DOHH2 (cell line): ENCODE data around the gene FOSL2.

ENCODE experiments used
- H3F3A ChIP-seq: fragments of 200-600 bp; sonication (generic), shearing (Covaris generic); 2 replicates; pipeline ENCODE4 v1.6.0; 2016; ENCODE audit warnings: antibody characterized with exemption, mild to moderate bottlenecking; ENCODE audit not compliant: control insufficient read depth, insufficient read depth
- H3K27ac ChIP-seq: fragments of 200-600 bp; sonication (generic); 2 replicates; pipeline ENCODE4 v1.5.1; 2014; ENCODE audit warnings: low read depth, mild to moderate bottlenecking, low read length, moderate library complexity
- H3K27me3 ChIP-seq: fragments of 200-600 bp; sonication (generic); 2 replicates; pipeline ENCODE4 v1.6.1; 2014; ENCODE audit warnings: mild to moderate bottlenecking, low read length, mixed read lengths; ENCODE audit not compliant: control insufficient read depth
- H3K36me3 ChIP-seq: fragments of 200-600 bp; sonication (generic); 2 replicates; pipeline ENCODE4 v1.6.1; 2014; ENCODE audit warnings: mild to moderate bottlenecking, low read length, moderate library complexity, mixed read lengths; ENCODE audit not compliant: control insufficient read depth
- H3K4me1 ChIP-seq: fragments of 200-600 bp; sonication (generic); 2 replicates; pipeline ENCODE4 v1.6.1; 2014; ENCODE audit warnings: mild to moderate bottlenecking, low read length, mixed read lengths; ENCODE audit not compliant: control insufficient read depth
- H3K4me2 ChIP-seq: fragments of 200-600 bp; sonication (generic); 2 replicates; pipeline ENCODE4 v1.6.0; 2014; ENCODE audit warnings: mild to moderate bottlenecking, low read length, moderate library complexity
- H3K4me3 ChIP-seq: fragments of 200-600 bp; sonication (generic); 2 replicates; pipeline ENCODE4 v1.5.1; 2014; ENCODE audit warnings: mild to moderate bottlenecking, low read length, mixed read lengths
- H3K79me2 ChIP-seq: fragments of 200-600 bp; sonication (generic); 2 replicates; pipeline ENCODE4 v1.6.1; 2014; ENCODE audit warnings: mild to moderate bottlenecking, low read length, mixed read lengths; ENCODE audit not compliant: control insufficient read depth
- H3K9me2 ChIP-seq: fragments of 200-600 bp; sonication (generic); replicated peaks from 2 replicates; pipeline ENCODE4 v1.6.1; 2014; ENCODE audit warnings: mild to moderate bottlenecking, low read length, mixed read lengths; ENCODE audit not compliant: control insufficient read depth
- H3K9me3 ChIP-seq: fragments of 200-600 bp; sonication (generic); 2 replicates; pipeline ENCODE4 v1.6.1; 2014; ENCODE audit warnings: antibody characterized with exemption, low read length, mixed read lengths; ENCODE audit not compliant: control insufficient read depth, insufficient read depth
- H4K20me1 ChIP-seq: fragments of 200-600 bp; sonication (generic); 2 replicates; pipeline ENCODE4 v1.6.0; 2014; ENCODE audit warnings: low read depth, mild to moderate bottlenecking, antibody characterized with exemption, low read length, moderate library complexity; ENCODE audit not compliant: control insufficient read depth, insufficient read depth
- EZH2phosphoT487 ChIP-seq: fragments of 200-600 bp; sonication (generic); IDR thresholded peaks from 2 replicates; pipeline ENCODE4 v1.6.1; 2017; ENCODE audit warnings: borderline replicate concordance, mild to moderate bottlenecking, antibody characterized with exemption, low read length, moderate library complexity, mixed read lengths
- TF ChIP-seq, protein P1 (sequence below): fragments of 200-600 bp; sonication (generic); IDR thresholded peaks from one replicate; pipeline ENCODE4 v1.5.1; 2014; ENCODE audit warnings: antibody characterized with exemption, mild to moderate bottlenecking, low read depth, low read length; ENCODE audit not compliant: poor library complexity, severe bottlenecking

FOSL2 gene

DNA sequence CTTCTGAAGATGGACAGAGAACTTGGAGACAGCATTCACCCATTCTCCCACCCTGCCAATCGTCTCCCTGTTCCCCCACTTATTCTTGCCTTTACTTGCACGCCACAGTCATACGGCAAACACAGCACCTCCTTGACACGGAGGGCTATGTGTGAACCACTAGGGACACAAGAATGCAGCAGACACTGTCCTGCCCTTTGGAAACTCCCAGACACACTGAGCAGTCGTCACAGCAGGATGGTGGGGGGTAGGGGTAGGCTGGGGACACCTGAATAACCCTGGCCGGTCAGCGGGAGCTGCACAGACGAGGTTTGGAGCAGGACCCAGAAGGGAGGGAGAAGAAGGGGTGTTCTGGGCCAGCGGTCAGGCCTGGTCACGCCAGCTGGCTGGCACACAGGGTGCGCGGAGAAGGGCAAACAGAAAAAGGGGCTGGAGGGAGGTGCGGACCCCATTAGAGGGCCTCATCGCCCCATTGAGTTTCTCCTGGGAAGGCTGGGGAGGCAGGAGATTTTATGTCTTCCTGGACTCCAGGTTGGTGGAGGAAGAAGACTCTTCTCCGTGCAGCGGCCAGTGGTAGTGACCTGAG is 40.0 kb upstream of the FOSL2 start:
- no peaks in the 10 kb centered on the region for H4K20me1 ChIP-seq
- no peaks in the 10 kb centered on the region for H3K36me3 ChIP-seq
- H3K4me2 ChIP-seq, result no peak overlapping the region
- no peak overlapping the region for H3K4me3 ChIP-seq
- no peaks in the 10 kb centered on the region for H3K79me2 ChIP-seq
- H3K27me3 ChIP-seq, result no peaks in the 10 kb centered on the region
- H3K9me2 ChIP-seq, result no peaks in the 10 kb centered on the region
- no peaks in the 10 kb centered on the region for H3K9me3 ChIP-seq
- H3K4me1 ChIP-seq, result no peaks in the 10 kb centered on the region
- H3F3A ChIP-seq, result no peaks in the 10 kb centered on the region
- TF ChIP-seq EZH2phosphoT487, result no peak
- TF ChIP-seq, protein P1, sequence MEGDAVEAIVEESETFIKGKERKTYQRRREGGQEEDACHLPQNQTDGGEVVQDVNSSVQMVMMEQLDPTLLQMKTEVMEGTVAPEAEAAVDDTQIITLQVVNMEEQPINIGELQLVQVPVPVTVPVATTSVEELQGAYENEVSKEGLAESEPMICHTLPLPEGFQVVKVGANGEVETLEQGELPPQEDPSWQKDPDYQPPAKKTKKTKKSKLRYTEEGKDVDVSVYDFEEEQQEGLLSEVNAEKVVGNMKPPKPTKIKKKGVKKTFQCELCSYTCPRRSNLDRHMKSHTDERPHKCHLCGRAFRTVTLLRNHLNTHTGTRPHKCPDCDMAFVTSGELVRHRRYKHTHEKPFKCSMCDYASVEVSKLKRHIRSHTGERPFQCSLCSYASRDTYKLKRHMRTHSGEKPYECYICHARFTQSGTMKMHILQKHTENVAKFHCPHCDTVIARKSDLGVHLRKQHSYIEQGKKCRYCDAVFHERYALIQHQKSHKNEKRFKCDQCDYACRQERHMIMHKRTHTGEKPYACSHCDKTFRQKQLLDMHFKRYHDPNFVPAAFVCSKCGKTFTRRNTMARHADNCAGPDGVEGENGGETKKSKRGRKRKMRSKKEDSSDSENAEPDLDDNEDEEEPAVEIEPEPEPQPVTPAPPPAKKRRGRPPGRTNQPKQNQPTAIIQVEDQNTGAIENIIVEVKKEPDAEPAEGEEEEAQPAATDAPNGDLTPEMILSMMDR, result no peak
- no peak overlapping the region for H3K27ac ChIP-seq

DNA sequence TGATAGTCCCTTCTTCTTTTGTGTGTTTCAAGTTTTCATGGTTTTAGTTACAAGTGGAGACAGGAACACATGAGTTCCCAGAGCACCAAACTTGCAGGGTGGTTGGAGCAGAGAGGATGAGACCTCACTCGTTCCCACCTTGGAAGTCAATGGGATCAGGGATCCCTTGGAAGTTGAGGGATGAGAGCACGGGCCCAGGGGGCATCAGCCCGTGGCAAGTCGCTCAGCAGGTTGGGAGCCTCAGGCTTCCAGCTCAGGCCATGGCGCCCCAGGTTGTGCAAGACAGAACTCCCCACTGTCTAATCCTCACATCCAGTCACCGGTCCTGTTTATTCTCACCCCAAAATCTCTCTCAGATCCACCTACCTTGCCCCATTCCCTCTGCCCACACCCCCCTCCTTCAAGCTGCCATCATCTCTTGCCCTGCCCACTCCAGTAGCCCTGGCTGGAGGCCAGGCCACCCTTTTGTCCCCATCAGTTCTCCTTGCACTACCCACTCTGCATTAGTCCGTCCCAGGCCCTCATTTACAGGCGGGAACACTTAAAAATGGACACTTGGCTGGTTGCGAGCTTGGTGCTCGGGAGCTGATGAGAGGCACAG is 37.6 kb upstream of the FOSL2 start:
- no peak overlapping the region for H3K4me3 ChIP-seq

DNA sequence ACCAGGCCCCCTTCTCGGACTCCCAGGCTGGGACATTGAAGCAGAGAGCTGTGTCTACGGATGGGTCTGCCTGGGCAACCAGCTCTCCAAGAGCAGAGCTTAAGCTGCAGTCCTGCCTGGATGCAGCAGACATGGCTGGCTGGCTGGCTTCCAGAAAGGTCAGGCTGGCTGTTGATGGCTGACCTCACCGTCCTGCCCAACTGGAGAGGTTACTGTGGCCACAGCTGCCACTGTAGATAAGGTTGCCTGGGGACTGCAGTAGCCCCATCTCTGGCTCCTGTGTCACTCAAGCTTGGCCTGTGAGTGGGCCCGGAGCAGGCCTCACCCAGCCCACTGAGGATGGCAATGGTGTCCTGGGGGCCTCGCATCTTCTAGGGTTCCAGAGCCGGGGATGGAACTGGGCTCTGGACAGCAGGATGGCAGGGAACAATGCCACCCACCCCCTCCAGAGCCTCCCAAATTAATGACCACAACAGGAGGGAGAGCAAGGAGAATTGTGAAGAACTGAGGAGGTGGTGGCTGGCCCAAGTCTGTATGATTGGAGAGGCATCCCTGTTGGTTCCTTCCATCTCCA is 37.0 kb upstream of the FOSL2 start:
- no peaks in the 10 kb centered on the region for H3K79me2 ChIP-seq
- H3F3A ChIP-seq, result no peaks in the 10 kb centered on the region
- no peaks in the 10 kb centered on the region; the same call in 1 of the 2 replicates for H3K4me1 ChIP-seq
- no peaks in the 10 kb centered on the region for H4K20me1 ChIP-seq
- H3K9me2 ChIP-seq, result no peaks in the 10 kb centered on the region
- H3K27me3 ChIP-seq, result no peaks in the 10 kb centered on the region
- H3K27ac ChIP-seq, result no peak overlapping the region
- H3K36me3 ChIP-seq, result no peaks in the 10 kb centered on the region
- TF ChIP-seq, protein P1, result no peak
- TF ChIP-seq EZH2phosphoT487, result no peak
- no peak overlapping the region for H3K4me3 ChIP-seq
- H3K9me3 ChIP-seq, result no peaks in the 10 kb centered on the region
- H3K4me2 ChIP-seq, result no peak overlapping the region

More for the DNA sequence above, 37.6 kb upstream of the FOSL2 start:
- Histone ChIP-seq H3K4me1 (no peaks in the 10 kb centered on the region; the same call in 1 of the 2 replicates), H3K36me3 (no peaks in the 10 kb centered on the region), H3K27ac (no peak overlapping the region), H3K27me3 (no peaks in the 10 kb centered on the region), H4K20me1 (no peaks in the 10 kb centered on the region), H3F3A (no peaks in the 10 kb centered on the region), H3K79me2 (no peaks in the 10 kb centered on the region), H3K4me2 (no peak overlapping the region), H3K9me2 (no peaks in the 10 kb centered on the region), H3K9me3 (no peaks in the 10 kb centered on the region)
- TF ChIP-seq, protein P1, result no peak
- TF ChIP-seq EZH2phosphoT487, result no peak
